ENCODE results near the gene ELF3.
A peak's percentile ranks its signal among the peaks of the same experiment; 100 is the strongest.
"Not testable (repeated sequence)": the region's sequence is repeated elsewhere in the genome, so short reads cannot be mapped to it uniquely, and the experiment has no call there.

ELF3 gene

GRCh38 chr1:202010180-202011015 is at the start of gene ELF3:
Gene ELF3 (plus strand): TSS chr1:202010587. CDS start chr1:202011137, 550 bp downstream.
- DNase-seq (ENCODE audit: low read depth in 2 of 2) = no peak

DNA sequence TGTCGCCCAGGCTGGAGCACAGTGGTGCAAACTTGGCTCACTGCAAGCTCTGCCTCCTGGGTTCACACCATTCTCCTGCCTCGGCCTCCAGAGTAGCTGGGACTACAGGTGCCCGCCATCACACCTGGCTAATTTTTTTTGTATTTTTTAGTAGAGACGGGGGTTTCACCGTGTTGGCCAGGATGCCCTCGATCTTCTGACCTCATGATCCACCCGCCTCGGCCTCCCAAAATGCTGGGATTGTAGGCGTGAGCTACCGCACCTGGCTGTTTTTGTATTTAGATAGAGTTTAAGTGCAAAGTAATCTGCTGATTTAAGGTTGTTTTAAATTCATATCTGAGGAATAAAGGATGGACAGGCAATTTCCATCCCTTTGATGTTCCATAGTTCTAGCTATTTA is 48.0 kb upstream of the ELF3 start:
- not testable (repeated sequence) for DNase-seq (ENCODE audit: low read depth in 2 of 2)

DNA sequence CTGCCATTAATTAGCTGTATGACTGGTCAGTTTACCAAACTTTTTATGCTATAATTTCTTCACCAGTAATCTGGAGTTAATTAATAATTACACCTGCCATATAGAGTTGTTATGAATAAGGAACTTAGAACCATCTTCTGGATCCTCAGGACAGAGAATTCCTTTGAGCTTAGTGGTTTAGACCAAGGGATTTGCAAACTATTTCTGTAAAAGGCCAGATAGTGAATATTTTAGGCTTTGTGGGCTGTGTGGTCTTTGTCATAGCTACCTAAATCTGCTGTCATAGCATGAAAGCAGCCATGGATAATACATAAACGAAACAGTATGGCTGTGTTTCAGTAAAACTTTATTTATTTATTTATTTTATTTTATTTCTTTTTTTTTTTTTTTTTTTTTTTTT is 46.1 kb upstream of the ELF3 start:
- DNase-seq (ENCODE audit: low read depth in 2 of 2) = no peak

DNA sequence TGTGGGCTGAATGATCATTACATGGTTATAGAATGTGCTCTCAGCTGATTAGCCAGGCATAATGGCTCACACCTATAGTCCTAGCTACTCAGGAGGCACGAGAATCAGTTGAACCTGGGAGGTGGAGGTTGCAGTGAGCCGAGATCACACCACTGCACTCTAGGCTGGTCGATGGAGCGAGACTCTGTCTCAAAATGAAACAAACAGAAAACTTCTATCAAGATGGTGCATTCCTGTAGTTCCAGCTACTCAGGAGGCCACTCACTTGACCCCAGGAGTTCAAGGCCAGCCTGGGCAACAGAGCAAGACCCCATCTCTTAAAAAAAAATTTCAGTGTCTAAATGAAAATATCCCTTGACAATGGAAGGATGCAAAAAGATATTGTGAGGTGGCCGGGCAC is 44.2 kb upstream of the ELF3 start:
- no peak for DNase-seq (ENCODE audit: low read depth in 2 of 2)

- no peak for DNase-seq (ENCODE audit: low read depth in 2 of 2)
Observed at GRCh38 chr1:201968202-201968925, 42.0 kb upstream of the ELF3 start.

GRCh38 chr1:201970334-201971159 is 39.8 kb upstream of the ELF3 start:
- no peak for DNase-seq (ENCODE audit: low read depth in 2 of 2)

- DNase-seq (ENCODE audit: low read depth in 2 of 2) = peak; percentile 58 to 65
Observed at GRCh38 chr1:201982082-201982622, 28.2 kb upstream of the ELF3 start.

GRCh38 chr1:201982623-201983379 is 27.6 kb upstream of the ELF3 start, which contains the start of gene RNPEP:
Gene RNPEP (plus strand): TSS chr1:201982648. CDS start chr1:201982667, 19 bp downstream.
- peak; percentile 20 to 28 for DNase-seq (ENCODE audit: low read depth in 2 of 2)

- no peak for DNase-seq (ENCODE audit: low read depth in 2 of 2)
Observed at GRCh38 chr1:201983380-201983805, 27.0 kb upstream of the ELF3 start.

DNA sequence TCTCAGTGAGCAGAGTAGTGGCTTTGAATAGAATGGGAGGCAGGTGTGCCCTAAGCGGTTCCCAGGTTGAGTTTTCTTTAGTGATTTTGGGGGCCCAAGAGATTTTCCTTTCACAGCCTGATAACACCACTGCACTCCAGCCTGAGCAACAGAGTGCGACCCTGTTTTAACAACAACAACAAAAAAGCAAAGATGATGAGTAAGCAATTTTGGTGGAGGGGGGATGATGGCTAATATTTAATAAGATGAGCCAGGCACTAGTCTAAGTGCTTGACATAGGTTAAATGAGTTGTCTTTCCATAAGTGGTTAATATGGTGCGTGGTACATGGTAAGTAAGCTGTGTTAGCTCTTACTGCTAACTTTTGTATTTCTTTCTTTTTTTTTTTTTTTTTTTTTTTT is 25.9 kb upstream of the ELF3 start:
- DNase-seq (ENCODE audit: low read depth in 2 of 2) = no peak

DNA sequence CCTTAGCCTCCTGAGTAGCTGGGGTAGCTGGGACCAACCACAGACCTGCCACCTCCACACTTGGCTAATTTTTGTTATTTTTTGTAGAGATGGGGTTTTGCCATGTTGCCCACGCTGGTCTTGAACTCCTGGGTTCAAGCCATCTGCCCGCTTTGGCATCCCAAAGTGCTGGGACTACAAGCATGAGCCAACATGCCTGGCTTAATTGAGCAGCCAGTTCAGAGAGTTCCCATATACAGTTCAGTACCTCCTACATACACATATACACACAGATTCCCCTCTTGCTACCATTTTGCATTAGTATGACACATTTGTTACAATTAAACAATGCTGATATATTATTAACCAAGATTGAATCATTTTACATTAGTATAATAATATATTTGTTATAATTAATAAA is 25.0 kb upstream of the ELF3 start:
- DNase-seq (ENCODE audit: low read depth in 2 of 2) = no peak

GRCh38 chr1:201988601-201989000 is 21.8 kb upstream of the ELF3 start:
- DNase-seq (ENCODE audit: low read depth in 2 of 2) = no peak

- DNase-seq (ENCODE audit: low read depth in 2 of 2) = no peak
Observed at GRCh38 chr1:201989354-201990128, 20.8 kb upstream of the ELF3 start.

- no peak for DNase-seq (ENCODE audit: low read depth in 2 of 2)
Observed at GRCh38 chr1:201990427-201990826, 20.0 kb upstream of the ELF3 start.

DNA sequence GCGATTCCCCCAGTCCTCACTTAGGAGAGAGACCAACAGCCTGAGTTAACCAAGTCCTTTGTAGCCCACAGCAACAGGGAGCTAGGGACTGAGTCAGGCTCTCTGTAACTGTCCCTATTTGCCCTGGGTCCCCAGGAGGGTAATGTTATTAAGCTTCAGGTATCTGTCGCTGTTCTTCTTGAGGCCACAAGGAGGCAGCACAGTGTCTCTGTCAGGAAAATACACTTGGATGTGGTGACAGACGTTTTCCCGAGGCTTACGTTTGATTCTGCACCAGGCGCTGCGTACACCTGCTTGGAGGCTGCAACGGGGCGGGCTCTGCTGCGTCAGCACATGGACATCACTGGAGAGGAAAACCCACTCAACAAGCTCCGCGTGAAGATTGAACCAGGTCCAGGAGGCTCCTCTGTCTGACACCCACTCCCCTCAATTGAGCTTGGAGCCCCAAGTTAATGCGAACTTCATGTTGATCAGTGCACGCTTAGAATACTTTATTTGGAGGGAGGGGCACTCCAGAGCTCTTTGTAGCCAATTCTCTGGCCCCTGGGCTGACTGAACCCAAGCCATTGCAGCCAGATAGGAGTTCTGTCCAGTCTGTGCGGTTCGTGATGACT is 10.7 kb upstream of the ELF3 start:
- DNase-seq (ENCODE audit: low read depth in 2 of 2) = peak in 1 of 2 donors; percentile 3

- DNase-seq (ENCODE audit: low read depth in 2 of 2) = no peak
Observed at GRCh38 chr1:202002507-202002906, 7.9 kb upstream of the ELF3 start.

DNA sequence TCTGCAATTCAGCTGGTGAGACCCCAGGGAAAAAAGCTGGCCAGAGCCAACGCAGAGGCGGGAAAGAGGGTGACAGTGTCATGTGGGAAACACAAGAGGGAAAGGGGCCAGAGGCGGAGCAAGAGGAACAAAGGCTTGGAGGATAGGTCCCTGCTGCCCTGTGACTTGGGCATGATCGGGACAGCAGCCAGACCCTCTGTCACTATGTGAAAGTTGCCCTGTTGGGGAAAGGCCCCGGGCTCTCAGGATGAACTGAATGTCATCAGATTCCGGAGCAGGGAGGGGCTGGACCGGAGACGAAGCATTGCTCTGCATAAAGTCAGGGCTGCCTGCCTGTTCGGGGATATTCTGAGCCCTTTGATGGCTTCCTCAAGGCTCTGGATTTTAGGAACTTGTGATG is 5.7 kb upstream of the ELF3 start:
- no peak for DNase-seq (ENCODE audit: low read depth in 2 of 2)

GRCh38 chr1:202005958-202006357 is 4.4 kb upstream of the ELF3 start:
- no peak for DNase-seq (ENCODE audit: low read depth in 2 of 2)

DNA sequence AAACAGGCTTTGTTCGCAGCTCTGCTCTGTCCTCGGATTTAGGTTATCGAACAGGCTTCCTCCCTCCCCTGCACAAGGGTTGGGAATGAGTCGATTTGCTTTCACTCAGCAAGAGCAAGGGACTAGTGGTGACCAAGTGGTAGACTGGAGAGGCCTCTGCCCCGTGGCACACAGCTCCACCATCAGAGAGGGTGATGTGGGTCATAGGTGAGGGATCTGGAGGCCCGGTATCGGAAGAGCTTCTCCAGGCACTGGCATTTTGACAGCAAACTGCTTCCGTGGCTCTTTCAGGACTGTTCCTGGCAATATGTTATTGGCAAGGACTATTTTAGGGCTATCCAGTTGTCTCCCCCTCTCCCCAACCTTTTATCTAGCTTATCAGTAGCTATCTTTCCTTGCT is 3.1 kb upstream of the ELF3 start:
- no peak for DNase-seq (ENCODE audit: low read depth in 2 of 2)

Measured in activated CD4-positive, alpha-beta T cell treated with anti-CD3 and anti-CD28 coated beads for 24 hours (primary cell).